Measurements from ENCODE around the gene TAP1. TPM values are rescaled to one million over a fixed set of nuclear protein-coding genes. Genes with fewer than 3 reads are reported as not detected.
A peak's percentile ranks its signal among the peaks of the same experiment; 100 is the strongest.

TAP1 gene, protein sequence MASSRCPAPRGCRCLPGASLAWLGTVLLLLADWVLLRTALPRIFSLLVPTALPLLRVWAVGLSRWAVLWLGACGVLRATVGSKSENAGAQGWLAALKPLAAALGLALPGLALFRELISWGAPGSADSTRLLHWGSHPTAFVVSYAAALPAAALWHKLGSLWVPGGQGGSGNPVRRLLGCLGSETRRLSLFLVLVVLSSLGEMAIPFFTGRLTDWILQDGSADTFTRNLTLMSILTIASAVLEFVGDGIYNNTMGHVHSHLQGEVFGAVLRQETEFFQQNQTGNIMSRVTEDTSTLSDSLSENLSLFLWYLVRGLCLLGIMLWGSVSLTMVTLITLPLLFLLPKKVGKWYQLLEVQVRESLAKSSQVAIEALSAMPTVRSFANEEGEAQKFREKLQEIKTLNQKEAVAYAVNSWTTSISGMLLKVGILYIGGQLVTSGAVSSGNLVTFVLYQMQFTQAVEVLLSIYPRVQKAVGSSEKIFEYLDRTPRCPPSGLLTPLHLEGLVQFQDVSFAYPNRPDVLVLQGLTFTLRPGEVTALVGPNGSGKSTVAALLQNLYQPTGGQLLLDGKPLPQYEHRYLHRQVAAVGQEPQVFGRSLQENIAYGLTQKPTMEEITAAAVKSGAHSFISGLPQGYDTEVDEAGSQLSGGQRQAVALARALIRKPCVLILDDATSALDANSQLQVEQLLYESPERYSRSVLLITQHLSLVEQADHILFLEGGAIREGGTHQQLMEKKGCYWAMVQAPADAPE
- total RNA-seq (10 to 100 TPM; 79.3 to 99.2 TPM), polyA plus RNA-seq (ENCODE audit: insufficient read length in 6 of 6) (10 to 100 TPM; 19.0 to 22.5 (median 20.1) TPM)
- long read RNA-seq, donor 1, partial matches to known transcripts = 7 of 37 reads
- long read RNA-seq, donor 1, other reads (novel, unspliced or antisense) = 28 of 37 reads
- long read RNA-seq, donor 2, partial matches to known transcripts = 11 of 40 reads
- long read RNA-seq, donor 2, other reads (novel, unspliced or antisense) = 23 of 40 reads
- long read RNA-seq, donor 3, transcript TAP1-201 (11 exons, 2,959 nt) = major isoform, 5 of 5 reads
- long read RNA-seq, donor 3, partial matches to known transcripts = 0 of 5 reads
- long read RNA-seq, donor 3, other reads (novel, unspliced or antisense) = 0 of 5 reads
- long read RNA-seq, donor 4, transcript TAP1-201 (11 exons, 2,959 nt) = major isoform, 21 of 31 reads
- long read RNA-seq, donor 4, partial matches to known transcripts = 6 of 31 reads
- long read RNA-seq, donor 4, other reads (novel, unspliced or antisense) = 2 of 31 reads
- long read RNA-seq, donor 5, partial matches to known transcripts = 16 of 41 reads
- long read RNA-seq, donor 5, other reads (novel, unspliced or antisense) = 22 of 41 reads
- long read RNA-seq, donor 6, partial matches to known transcripts = 0 of 2 reads
- long read RNA-seq, donor 6, other reads (novel, unspliced or antisense) = 0 of 2 reads
- long read RNA-seq, donor 7, partial matches to known transcripts = 0 of 4 reads
- long read RNA-seq, donor 7, other reads (novel, unspliced or antisense) = 0 of 4 reads
- long read RNA-seq, donor 8, partial matches to known transcripts = 0 of 3 reads
- long read RNA-seq, donor 8, other reads (novel, unspliced or antisense) = 0 of 3 reads
- long read RNA-seq, donor 9 = 0 reads
- long read RNA-seq, donor 10, transcript TAP1-201 (11 exons, 2,959 nt) = major isoform, 39 of 43 reads
- long read RNA-seq, donor 10, partial matches to known transcripts = 4 of 43 reads
- long read RNA-seq, donor 10, other reads (novel, unspliced or antisense) = 0 of 43 reads
- long read RNA-seq, donor 11, partial matches to known transcripts = 0 of 2 reads
- long read RNA-seq, donor 11, other reads (novel, unspliced or antisense) = 0 of 2 reads
- long read RNA-seq, donor 12, partial matches to known transcripts = 0 of 1 reads
- long read RNA-seq, donor 12, other reads (novel, unspliced or antisense) = 0 of 1 reads

DNA sequence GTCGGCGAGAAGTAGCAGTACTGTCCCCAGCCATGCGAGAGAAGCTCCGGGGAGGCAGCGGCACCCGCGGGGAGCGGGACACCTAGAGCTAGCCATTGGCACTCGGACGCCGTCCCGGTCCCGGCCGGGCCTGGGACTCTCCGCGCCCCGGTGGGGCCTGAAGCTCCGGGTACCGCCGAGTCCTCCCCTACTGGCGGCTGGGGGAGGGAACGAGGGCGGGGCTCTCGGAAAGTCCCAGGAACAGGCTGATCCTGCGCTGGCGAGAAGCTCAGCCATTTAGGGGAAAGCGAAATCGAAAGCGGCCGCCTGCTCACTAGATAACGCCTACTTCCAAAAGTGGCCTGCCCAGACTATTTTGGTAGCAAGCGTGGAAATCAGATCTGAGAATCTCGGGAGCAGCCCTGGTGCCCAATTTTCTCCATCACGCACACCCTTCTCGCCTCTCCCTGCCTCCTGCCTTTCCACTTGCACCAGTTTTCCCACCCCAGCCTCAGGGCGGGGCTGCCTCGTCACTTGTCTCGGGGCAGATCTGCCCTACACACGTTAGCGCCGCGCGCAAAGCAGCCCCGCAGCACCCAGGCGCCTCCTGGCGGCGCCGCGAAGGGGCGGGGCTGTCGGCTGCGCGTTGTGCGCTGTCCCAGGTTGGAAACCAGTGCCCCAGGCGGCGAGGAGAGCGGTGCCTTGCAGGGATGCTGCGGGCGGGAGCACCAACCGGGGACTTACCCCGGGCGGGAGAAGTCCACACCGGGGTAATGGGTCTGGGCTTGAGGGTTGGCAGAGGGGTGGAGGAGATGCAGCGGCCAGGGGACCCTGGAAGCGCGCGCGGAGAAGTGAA is at the start of gene TAP1, which contains the start of gene PSMB9:
TSS of gene TAP1 (minus strand) at position 164 of the 835 bp plus-strand sequence. CDS start at position 96, 68 bp downstream.
TSS of gene PSMB9 (plus strand) at position 652 of the 835 bp plus-strand sequence. CDS start at position 690, 38 bp downstream.
- TF ChIP-seq, protein P1, sequence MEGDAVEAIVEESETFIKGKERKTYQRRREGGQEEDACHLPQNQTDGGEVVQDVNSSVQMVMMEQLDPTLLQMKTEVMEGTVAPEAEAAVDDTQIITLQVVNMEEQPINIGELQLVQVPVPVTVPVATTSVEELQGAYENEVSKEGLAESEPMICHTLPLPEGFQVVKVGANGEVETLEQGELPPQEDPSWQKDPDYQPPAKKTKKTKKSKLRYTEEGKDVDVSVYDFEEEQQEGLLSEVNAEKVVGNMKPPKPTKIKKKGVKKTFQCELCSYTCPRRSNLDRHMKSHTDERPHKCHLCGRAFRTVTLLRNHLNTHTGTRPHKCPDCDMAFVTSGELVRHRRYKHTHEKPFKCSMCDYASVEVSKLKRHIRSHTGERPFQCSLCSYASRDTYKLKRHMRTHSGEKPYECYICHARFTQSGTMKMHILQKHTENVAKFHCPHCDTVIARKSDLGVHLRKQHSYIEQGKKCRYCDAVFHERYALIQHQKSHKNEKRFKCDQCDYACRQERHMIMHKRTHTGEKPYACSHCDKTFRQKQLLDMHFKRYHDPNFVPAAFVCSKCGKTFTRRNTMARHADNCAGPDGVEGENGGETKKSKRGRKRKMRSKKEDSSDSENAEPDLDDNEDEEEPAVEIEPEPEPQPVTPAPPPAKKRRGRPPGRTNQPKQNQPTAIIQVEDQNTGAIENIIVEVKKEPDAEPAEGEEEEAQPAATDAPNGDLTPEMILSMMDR (IDR thresholded peaks at IDR 0.05) = peak; percentile 49 to 72
- peak; percentile 94 for ATAC-seq
- no peaks in the 10 kb centered on the region for H3K9me3 ChIP-seq
- peaks cover 11 to 72% of the 10 kb centered on the region in 2 donors for H3K4me1 ChIP-seq
- peak within 1 kb of the TSS; percentile 98 to 99 for H3K27ac ChIP-seq
- intact Hi-C loops (cut with DNase I) = no loop called here
- H3K36me3 ChIP-seq = peaks cover 3 to 62% of the 10 kb centered on the region in 2 donors
- H3K4me3 ChIP-seq = peak within 1 kb of the TSS; percentile 86 to 94
- DNase-seq = peak; percentile 94 to 99 (median 96)
- H3K27me3 ChIP-seq = no peaks in the 10 kb centered on the region

DNA sequence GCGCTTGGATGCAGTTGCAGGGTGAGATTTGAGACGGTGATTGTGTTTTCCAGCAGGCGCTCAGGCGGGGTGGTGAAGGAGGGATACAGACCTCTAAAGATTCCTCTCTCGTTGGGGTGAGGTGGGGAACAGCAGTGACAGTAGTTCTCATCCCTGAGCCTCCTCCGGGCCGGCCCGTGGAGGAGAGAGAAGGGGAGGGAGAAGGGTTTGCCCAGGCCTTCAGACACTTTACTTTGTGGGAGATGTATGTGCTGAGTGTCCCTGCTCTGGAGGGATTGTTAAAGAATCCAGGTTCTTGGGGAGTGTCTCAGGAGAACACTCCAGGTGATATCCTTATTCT is 41.5 kb upstream of the TAP1 start:
- ATAC-seq (peak; percentile 38), DNase-seq (peak in 1 of 4 donors; percentile 74)
- peak overlapping the region; percentile 73 to 83 for H3K4me3 ChIP-seq
- TF ChIP-seq, protein P1 (IDR thresholded peaks at IDR 0.05) = no peak
- H3K27ac ChIP-seq = peak overlapping the region; percentile 91 to 94
- H3K27me3 ChIP-seq = no peaks in the 10 kb centered on the region
- H3K36me3 ChIP-seq = no peaks in the 10 kb centered on the region
- intact Hi-C loops (cut with DNase I) = no loop called here
- H3K4me1 ChIP-seq = peaks cover 4 to 26% of the 10 kb centered on the region in 2 donors
- H3K9me3 ChIP-seq = no peaks in the 10 kb centered on the region

DNA sequence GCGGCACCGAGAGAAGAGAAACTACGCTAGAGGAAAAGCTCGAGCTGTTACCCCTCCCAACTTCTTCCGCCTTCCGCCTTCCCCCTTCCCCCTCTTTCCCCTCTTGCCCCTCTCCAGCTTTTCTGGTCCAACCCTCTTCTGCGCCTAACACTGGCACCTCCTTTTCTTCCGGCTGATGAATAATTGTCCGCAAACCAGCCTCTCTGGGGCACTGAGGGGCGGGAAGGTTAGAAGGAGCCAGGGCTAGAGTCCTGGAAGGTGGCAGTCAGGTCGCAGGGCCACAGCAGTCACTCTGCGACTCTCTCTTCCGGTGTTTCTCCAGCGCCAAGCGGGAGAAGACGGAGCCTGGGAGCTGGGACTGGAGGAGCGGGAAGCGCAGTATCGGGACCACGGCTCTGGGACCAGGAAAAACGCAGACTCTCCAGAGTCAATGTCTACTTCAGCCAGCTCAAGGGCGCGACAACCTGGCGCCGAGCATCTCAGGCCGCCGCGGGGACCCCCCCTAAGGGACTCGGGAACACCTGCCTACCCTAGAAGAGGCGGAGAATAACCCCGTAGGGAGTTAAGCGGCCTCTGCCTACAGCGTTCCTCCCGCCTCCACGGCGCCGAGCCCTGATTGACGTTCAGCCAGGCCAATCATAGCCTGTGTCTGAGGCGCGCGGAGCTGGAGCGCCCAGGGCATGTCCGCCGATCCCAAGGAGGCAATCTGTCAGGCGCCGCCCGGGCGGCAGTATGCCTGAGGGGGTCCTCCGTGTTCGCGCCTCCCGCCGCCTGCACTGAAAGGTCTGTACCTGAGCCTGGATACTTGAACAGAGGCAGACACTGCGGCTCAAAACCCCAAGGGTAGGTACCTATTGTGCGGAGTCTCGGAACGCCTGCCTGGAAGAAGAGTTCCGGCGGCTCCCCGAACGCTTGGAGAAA is 40.8 kb upstream of the TAP1 start:
- Histone ChIP-seq H3K4me1 (peaks cover 4 to 26% of the 10 kb centered on the region in 2 donors), H3K4me3 (peak overlapping the region; percentile 73 to 83), H3K27me3 (no peaks in the 10 kb centered on the region), H3K27ac (peak overlapping the region; percentile 91 to 94), H3K36me3 (no peaks in the 10 kb centered on the region), H3K9me3 (no peaks in the 10 kb centered on the region)
- ATAC-seq (peak; percentile 100), DNase-seq (peak; percentile 95 to 98 (median 98))
- TF ChIP-seq, protein P1 (IDR thresholded peaks at IDR 0.05) = no peak
- intact Hi-C loops (cut with DNase I) = no loop called here

All from left lung (tissue), 14 donors.